GM21825 (cell line): ENCODE measurements around the gene HBG2.
"Not testable (repeated sequence)": the region's sequence is repeated elsewhere in the genome, so short reads cannot be mapped to it uniquely, and the experiment has no call there.

ENCODE experiments used
- ATAC-seq: cut with Tn5 transposase; IDR thresholded peaks from one replicate; pipeline ENCODE4 v1.9.1; 2021; ENCODE audit warnings: mild to moderate bottlenecking, moderate library complexity; ENCODE audit not compliant: unreplicated experiment

The HBG2 gene

DNA sequence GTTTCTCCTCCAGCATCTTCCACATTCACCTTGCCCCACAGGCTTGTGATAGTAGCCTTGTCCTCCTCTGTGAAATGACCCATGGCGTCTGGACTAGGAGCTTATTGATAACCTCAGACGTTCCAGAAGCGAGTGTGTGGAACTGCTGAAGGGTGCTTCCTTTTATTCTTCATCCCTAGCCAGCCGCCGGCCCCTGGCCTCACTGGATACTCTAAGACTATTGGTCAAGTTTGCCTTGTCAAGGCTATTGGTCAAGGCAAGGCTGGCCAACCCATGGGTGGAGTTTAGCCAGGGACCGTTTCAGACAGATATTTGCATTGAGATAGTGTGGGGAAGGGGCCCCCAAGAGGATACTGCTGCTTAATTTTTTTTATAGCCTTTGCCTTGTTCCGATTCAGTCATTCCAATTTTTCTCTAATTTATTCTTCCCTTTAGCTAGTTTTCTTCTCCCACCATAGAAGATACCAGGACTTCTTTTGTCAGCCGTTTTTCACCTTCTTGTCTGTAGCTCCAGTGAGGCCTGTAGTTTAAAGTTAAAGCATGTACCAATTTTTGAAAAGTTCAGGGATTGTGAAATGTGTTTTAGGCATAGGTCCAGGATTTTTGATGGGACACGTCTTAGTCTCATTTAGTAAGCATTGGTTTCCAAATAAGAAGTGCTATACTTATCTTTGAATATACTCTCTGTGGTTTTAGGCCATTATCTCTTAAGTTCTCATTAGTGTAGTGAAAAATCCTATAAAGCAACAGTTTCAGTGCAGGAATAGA, at the start of gene HBG2:
HBG2 (minus strand) TSS at position 136 of the 768 bp plus-strand sequence; CDS start at position 83, 53 bp downstream.
- not testable (repeated sequence) for ATAC-seq

DNA sequence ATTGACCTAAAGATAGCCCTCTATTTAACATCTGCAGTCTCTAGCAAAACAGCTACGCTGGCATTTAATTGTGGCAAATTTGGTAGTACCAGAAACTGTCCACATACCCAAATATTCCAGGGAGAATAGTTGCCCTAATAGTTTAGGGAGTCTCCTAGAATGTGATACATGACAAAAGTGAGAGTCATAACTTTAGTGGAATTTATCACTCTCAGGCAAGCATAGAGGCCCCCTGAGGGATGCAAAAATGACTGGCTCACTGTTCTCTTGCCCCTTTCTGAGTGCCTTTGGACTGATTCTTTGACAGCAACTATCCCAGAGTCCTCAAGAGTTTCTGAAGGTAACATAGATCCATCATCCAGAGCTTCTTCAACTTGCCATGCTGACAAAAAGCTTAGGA, 49.5 kb upstream of the HBG2 start:
- no peak for ATAC-seq

DNA sequence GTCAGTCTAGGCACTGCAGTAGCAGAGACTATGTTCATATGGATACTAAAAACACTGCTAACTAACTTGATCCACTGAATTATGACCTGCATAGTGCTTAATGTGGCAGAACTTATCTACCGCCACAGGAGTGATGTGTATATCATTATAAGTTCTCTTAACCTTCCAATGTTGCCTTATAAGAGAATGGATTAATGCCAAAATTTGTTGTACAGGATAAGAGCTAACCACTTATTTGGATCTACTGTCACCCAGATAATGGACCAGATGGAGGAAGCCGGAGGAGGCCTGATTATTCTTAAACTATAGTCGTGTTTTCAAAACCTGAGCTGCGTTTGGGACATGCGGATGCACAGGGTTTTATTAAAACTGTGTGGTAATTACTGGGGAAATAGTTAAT, 49.0 kb upstream of the HBG2 start:
- no peak for ATAC-seq

DNA sequence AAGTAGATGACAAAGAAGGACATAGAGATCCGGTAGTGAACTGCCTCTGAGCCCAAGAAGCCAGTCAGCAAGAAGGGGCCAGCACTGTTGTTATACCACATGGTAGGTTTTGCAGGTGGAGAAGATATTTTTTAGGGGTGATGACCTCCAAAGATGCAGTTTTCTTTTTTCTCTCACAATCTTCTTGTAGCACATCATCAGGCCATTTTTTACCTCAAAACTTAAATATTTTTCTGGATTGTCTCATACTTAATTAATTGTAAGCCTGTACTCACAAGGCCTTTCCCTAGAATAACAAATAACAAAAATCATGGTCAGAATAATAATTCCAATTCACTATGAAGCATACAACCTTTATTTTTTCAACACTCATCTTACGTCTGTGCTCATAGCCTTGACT, 47.3 kb upstream of the HBG2 start, which contains the start of gene OR51B4:
OR51B4 (minus strand) TSS at position 101 of the 400 bp plus-strand sequence; CDS start at position 101, 0 bp downstream.
- no peak for ATAC-seq

DNA sequence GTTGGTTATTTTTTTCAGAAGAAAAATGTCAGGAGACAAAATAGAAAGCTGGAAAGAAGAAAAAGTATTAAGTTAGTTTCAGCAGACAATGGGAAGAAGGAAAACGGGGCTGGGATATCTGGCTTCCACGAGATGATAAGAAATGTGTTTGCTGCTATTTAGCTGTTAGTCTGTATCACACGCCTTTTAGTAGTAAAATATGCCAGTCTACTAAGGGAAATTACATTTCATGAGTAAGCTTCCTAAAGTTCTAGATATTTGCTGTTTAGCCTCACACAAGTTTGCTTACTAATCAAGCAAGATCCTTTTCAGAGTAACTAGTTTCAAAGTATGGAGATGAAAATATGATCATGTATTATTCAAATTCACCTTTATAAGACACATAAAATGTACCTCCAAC, 45.7 kb upstream of the HBG2 start:
- ATAC-seq: no peak

DNA sequence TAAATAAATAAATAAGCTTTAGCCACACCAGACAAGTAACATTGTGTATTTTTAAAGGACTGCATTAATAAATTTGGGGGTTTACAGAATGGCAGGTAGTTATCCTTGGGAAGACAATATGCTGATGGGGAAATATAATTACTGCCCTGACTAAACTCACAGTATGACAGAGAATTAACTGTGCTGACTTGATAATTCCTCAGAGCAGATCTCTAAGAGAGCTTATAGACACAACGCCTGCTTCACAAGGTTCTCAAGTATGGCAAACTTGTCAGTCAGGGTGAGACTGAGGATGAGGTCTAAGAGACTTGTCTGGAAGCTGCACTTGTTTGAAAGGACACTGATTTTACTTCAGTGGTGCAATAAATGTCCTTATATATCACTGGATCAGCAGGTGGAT, 43.9 kb upstream of the HBG2 start:
- no peak for ATAC-seq

DNA sequence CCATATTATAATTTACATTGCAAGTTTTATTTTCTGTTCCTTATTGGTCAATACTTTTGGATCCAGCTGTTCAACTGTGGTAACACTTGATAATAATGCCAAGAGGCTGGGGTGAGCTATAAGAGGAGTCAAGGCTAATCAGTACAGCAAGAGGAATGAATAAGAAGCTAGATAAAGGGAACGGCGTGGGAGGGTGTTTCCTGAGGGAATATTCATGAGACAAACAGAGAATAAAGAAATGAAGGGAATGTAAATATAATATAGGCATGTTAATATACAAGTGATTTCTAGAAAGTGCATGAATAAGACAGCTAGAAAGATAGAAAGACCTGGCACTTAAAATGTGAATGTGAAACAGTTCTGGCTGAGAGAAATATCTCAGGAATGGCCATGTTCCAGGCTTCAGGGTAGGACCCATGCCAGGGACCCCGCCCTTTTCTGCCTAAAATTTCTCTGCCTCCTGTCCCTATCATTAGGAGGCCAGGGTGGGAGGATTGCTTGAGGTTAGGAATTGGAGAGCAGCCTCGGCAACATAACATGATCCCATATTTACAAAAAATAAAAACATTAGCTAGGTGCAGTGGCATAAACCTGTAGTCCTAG, 43.2 kb upstream of the HBG2 start:
- no peak for ATAC-seq

DNA sequence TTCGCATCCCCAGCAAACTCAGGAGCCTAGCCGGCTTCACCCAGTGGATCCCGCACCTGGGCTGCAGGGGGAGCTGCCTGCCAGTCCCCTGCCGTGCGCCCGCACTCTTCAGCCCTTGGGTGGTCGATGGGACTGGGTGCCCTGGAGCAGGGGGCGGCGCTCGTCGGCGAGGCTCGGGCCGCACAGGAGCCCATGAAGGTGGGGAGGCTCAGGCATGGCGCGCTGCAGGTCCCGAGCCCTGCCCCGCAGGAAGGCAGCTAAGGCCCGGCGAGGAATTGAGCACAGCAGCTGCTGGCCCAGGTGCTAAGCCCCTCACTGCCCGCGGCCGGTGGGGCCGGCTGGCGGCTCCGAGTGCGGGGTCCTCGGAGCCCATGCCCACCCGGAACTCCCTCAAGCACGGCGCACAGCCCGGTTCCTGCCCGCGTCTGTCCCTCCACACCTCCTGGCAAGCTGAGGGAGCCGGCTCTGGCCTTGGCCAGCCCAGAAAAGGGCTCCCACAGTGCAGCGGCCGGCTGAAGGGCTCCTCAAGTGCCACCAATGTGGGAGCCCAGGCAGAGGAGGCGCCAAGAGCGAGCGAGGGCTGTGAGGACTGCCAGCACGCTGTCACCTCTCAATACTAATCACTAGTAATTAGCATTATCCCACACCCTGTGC, 39.9 kb upstream of the HBG2 start:
- not testable (repeated sequence) for ATAC-seq

DNA sequence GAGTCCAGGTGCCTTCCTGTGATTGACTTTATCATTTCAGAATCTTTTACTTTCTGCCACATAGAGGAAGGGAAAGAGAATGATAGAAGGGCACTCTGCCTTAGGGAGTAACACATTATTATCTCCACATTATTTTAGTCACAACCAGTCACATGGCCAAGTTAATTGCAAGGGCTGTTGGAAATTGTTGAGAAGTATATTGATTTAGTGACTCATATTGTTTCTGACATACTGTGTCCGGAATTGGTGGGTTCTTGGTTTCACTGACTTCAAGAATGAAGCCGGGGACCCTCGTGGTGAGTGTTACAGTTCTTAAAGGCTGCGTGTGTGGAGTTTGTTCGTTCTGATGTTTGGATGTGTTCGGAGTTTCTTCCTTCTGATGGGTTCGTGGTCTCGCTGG, 38.4 kb upstream of the HBG2 start:
- no peak for ATAC-seq

DNA sequence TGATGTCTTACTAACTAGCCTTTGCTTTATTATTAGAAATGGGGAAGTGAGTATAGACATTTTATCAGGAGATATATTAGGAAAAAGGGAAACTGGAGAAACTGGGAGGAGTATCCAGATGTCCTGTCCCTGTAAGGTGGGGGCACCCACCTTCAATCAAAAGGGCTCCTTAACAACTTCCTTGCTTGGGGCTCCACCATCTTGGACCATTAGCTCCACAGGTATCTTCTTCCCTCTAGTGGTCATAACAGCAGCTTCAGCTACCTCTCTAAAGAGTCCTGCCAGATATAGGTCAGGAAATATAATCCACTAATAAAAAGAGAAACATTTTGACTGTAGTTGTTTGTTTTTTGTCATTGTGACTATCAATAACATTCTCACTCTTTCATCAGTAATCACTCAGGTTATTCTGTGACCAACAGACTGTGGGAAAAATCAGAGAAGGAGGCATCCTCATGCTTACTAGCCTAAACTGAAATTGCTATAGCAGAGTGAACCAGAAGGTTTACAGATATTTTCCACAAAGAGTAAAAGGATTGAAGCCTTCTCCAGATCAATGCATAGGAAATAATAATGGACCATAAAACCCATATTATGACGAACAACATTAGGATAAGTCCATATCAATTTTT, 36.7 kb upstream of the HBG2 start:
- peak; percentile 93 for ATAC-seq

DNA sequence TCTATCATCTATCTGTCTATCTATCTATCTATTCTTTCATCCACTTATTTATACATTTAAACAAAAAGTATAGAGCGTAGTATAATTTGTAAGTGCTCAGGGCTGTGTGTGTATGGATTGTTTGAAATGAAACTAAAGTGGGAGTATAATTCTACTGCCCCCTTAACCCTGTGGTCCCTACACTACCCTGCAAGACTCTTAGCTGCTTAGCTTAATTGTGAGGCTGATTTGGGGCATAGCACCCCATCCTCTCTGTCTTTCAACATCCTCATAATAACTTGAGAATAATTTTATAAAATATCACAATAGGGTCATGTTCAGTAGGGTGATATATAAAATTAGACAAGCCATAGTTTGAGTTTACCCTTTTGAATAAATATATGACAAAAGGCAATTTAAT, 35.5 kb upstream of the HBG2 start:
- no peak for ATAC-seq

DNA sequence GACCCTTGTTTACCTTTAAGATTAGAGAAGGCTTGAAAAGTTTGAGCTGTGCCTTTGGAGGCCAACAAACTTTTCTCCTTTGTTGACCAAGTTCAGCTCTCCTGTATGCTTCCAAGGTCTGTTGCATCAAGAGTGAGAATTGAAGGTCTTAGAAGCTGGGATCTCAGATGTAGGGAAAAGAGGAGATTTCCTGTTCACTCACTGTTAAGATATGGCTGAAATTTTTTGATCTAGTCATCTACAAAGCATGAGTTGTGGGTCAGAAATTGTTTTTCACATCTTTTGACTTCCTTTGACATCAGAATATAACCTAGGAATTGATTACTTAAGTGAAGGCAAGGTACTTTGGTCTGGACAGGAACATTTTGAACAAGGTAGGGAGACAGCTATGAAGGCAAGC, 35.1 kb upstream of the HBG2 start:
- no peak for ATAC-seq

DNA sequence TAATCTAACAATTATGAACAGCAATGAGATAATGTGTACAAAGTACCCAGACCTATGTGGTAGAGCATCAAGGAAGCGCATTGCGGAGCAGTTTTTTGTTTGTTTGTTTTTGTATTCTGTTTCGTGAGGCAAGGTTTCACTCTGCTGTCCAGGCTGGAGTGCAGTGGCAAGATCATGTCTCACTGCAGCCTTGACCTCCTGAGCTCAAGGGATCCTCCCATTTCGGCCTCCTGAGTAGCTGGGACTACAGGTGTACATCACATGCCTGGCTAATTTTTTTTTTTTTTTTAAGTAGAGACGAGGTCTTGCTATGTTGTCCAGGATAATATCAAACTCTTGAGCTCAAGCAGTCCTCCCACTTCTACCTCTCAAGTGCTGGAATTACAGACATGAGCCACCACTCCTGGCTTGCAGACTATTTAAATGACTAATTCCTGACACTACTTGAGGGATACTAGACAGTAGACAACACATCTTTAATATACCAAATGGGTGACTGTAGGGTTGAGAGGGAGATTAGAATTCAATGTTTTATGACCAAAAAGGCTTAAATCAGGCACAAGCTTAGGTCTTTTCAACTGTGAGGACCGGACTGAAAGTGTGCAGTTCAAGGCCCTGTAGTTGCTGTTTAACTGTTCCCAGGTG, 34.4 kb upstream of the HBG2 start:
- no peak for ATAC-seq

DNA sequence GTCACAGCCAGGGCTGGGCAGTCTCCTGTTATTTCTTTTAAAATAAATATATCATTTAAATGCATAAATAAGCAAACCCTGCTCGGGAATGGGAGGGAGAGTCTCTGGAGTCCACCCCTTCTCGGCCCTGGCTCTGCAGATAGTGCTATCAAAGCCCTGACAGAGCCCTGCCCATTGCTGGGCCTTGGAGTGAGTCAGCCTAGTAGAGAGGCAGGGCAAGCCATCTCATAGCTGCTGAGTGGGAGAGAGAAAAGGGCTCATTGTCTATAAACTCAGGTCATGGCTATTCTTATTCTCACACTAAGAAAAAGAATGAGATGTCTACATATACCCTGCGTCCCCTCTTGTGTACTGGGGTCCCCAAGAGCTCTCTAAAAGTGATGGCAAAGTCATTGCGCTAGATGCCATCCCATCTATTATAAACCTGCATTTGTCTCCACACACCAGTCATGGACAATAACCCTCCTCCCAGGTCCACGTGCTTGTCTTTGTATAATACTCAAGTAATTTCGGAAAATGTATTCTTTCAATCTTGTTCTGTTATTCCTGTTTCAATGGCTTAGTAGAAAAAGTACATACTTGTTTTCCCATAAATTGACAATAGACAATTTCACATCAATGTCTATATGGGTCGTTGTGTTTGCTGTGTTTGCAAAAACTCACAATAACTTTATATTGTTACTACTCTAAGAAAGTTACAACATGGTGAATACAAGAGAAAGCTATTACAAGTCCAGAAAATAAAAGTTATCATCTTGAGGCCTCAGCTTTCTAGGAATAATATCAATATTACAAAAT, 33.7 kb upstream of the HBG2 start:
- ATAC-seq: no peak

DNA sequence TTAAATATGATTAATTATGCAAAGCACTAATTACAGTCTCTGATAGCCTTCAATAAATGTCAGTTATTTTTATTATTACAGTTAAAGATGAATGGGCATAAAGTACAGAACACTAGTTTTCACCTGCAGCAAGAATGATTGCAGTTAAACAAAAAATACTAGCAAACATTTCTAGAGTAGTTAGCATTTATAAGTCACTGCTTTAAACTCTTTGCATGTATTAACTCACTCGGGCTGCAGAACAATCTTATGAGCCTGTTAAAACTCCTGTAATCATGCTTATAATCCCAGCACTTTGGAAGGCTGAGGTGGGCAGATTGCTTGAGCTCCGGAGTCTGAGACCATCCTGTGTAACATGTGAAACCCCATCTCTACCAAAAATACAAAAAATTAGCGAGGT, 32.3 kb upstream of the HBG2 start:
- no peak for ATAC-seq

DNA sequence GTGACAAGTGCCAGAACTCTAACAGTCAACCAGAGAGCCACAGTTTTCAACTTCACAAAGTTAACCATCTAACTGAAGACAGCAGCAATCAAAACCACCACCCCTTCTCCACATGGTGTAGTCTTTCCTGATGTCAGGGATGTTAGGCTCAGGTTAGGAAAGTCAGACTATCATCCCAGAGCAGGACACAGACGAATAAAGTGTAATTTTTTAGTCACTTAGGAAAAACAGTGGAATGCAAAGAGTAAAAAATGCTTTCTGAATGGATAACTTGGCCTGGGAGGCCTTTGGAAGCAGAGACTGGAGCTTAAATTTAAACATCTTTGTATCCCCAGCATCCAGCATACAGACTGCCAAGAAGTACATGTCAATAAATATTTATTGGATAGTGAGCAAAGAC, 31.8 kb upstream of the HBG2 start:
- ATAC-seq: no peak

DNA sequence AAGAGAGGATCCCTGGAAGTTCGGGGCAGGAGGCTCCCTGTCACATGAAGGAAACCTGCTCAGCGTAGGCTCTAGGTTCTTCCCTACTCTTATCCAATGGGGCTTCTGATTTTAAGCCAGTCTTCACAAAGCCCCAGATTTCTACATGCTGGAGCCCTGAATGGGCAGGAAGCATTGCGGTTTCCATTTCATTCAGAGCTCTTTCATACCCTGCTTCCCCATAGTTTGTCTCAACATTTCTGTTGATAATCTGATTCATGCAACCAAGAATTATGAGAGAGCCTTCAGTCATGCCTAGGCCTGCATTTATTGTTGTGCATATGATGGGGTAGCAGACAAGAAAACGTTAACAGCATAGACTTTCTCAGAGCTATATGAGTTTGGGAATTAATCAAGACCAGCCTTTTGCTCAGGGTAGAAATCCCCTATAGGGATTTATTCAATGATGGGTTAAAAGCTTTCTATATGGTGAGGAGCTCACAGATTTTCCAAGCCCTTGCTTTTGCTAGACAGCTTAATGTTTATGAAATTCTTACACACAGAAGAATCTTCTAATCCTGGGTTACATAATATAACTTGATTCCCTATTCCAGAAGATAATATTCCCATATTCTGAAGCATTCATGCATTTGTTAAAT, 31.2 kb upstream of the HBG2 start:
- no peak for ATAC-seq

DNA sequence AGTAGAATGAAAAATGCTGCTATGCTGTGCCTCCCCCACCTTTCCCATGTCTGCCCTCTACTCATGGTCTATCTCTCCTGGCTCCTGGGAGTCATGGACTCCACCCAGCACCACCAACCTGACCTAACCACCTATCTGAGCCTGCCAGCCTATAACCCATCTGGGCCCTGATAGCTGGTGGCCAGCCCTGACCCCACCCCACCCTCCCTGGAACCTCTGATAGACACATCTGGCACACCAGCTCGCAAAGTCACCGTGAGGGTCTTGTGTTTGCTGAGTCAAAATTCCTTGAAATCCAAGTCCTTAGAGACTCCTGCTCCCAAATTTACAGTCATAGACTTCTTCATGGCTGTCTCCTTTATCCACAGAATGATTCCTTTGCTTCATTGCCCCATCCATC, 30.1 kb upstream of the HBG2 start:
- ATAC-seq: no peak

DNA sequence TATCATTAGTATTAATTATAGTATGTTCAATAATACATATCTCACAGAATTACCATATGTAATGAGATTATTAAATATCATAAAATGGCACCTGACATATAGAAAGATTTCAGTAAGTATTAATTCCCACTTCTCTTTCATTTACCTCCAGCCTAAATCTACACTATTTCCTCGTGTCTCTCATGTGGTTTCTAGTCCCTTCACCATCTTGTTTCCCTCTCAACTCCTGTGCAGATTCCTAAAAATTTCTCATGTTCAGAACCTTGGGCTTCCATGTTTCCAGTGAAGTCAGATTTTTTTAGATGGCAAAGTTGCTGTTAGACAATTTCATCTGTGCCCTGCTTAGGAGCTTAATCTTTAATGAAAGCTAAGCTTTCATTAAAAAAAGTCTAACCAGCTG, 29.3 kb upstream of the HBG2 start:
- ATAC-seq: no peak

DNA sequence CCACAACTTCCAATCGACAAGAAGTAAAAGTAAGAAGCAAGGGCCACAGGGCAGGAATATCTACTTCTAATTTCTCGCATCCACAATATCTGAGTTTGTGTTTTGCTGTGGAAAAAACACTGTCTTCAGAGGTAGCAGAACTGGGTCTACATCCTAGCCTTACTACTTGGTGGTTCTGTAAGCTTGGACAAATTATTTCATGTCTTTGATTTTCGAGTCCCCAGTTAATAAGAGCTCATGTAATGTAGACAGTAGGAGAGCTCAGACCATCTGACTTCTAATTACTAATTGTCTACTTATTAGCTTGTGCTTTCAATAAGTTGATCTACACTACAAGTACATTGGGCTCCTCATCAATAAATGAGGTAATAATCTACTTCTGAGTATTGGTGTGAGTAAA, 28.5 kb upstream of the HBG2 start:
- no peak for ATAC-seq
